Measurements from ENCODE around the gene ERBB4. TPM values are rescaled to one million over a fixed set of nuclear protein-coding genes. Genes with fewer than 3 reads are reported as not detected.

Gene ERBB4
- total RNA-seq, 1 experiment from 2014 or later, result 2.9 TPM

- no peaks in the 10 kb centered on the region for H3K27me3 Mint-ChIP-seq (ENCODE audit: unreplicated experiment)
- intact Hi-C loops (cut with micrococcal nuclease; ENCODE audit: unreplicated experiment), result no loop called here
Observed at GRCh38 chr2:211373203-211373602, 1165.4 kb downstream of the ERBB4 start.

GRCh38 chr2:211371465-211371864 is 1167.1 kb downstream of the ERBB4 start:
- Mint-ChIP-seq H3K4me1 (ENCODE audit: low read depth, unreplicated experiment) (peaks cover 14% of the 10 kb centered on the region), H3K27ac (ENCODE audit: unreplicated experiment) (no peak overlapping the region), H3K36me3 (ENCODE audit: insufficient read depth, unreplicated experiment) (no peaks in the 10 kb centered on the region), H3K27me3 (ENCODE audit: unreplicated experiment) (no peaks in the 10 kb centered on the region), H3K4me3 (ENCODE audit: low read depth, unreplicated experiment) (no peak overlapping the region), H3K9me3 (ENCODE audit: low read depth, unreplicated experiment) (peaks cover 2% of the 10 kb centered on the region)
- no TSS peak for BruUV-seq (replicated peaks)
- no peak for DNase-seq
- CTCF ChIA-PET, result interaction anchor here (0.6 kb wide), 1 partner anchor 16 kb away, joined by 3 read pairs; no protein-coding TSS in a partner anchor
- no peak for TF ChIP-seq CTCF (IDR thresholded peaks at IDR 0.05; ENCODE audit: unreplicated experiment)
- intact Hi-C loops (cut with micrococcal nuclease; ENCODE audit: unreplicated experiment), result no loop called here

More at GRCh38 chr2:211373203-211373602, 1165.4 kb downstream of the ERBB4 start:
- no peak for DNase-seq
- Mint-ChIP-seq H3K4me3 (ENCODE audit: low read depth, unreplicated experiment) (no peak overlapping the region), H3K9me3 (ENCODE audit: low read depth, unreplicated experiment) (peaks cover 2% of the 10 kb centered on the region), H3K4me1 (ENCODE audit: low read depth, unreplicated experiment) (peaks cover 2% of the 10 kb centered on the region), H3K36me3 (ENCODE audit: insufficient read depth, unreplicated experiment) (no peaks in the 10 kb centered on the region), H3K27ac (ENCODE audit: unreplicated experiment) (no peak overlapping the region)
- CTCF ChIA-PET, result no interaction called here
- no peak for TF ChIP-seq CTCF (IDR thresholded peaks at IDR 0.05; ENCODE audit: unreplicated experiment)
- BruUV-seq (replicated peaks), result no TSS peak

- Mint-ChIP-seq H3K27me3 (ENCODE audit: unreplicated experiment) (no peaks in the 10 kb centered on the region), H3K27ac (ENCODE audit: unreplicated experiment) (no peak overlapping the region), H3K4me3 (ENCODE audit: low read depth, unreplicated experiment) (no peak overlapping the region), H3K9me3 (ENCODE audit: low read depth, unreplicated experiment) (peaks cover 6% of the 10 kb centered on the region), H3K36me3 (ENCODE audit: insufficient read depth, unreplicated experiment) (no peaks in the 10 kb centered on the region), H3K4me1 (ENCODE audit: low read depth, unreplicated experiment) (peaks cover 14% of the 10 kb centered on the region)
- CTCF ChIA-PET, result no interaction called here
- DNase-seq, result no peak
- intact Hi-C loops (cut with micrococcal nuclease; ENCODE audit: unreplicated experiment), result no loop called here
- no peak for TF ChIP-seq CTCF (IDR thresholded peaks at IDR 0.05; ENCODE audit: unreplicated experiment)
- no TSS peak for BruUV-seq (replicated peaks)
Observed at GRCh38 chr2:211368467-211368866, 1170.1 kb downstream of the ERBB4 start.

- CTCF ChIA-PET, result no interaction called here
- H3K4me3 Mint-ChIP-seq (ENCODE audit: low read depth, unreplicated experiment), result no peak overlapping the region
- no peak for TF ChIP-seq CTCF (IDR thresholded peaks at IDR 0.05; ENCODE audit: unreplicated experiment)
- H3K27ac Mint-ChIP-seq (ENCODE audit: unreplicated experiment), result peak overlapping the region; percentile 43
- peaks cover 14% of the 10 kb centered on the region for H3K4me1 Mint-ChIP-seq (ENCODE audit: low read depth, unreplicated experiment)
- no peaks in the 10 kb centered on the region for H3K27me3 Mint-ChIP-seq (ENCODE audit: unreplicated experiment)
- H3K9me3 Mint-ChIP-seq (ENCODE audit: low read depth, unreplicated experiment), result peaks cover 6% of the 10 kb centered on the region
- intact Hi-C loops (cut with micrococcal nuclease; ENCODE audit: unreplicated experiment), result no loop called here
- DNase-seq, result no peak
- no TSS peak for BruUV-seq (replicated peaks)
- no peaks in the 10 kb centered on the region for H3K36me3 Mint-ChIP-seq (ENCODE audit: insufficient read depth, unreplicated experiment)
Observed at GRCh38 chr2:211367711-211368110, 1170.9 kb downstream of the ERBB4 start.

Measured in Calu3 (cell line).